Left lung (tissue), 10 donors: ENCODE measurements around the gene PTPRN2. TPM values are rescaled to one million over a fixed set of nuclear protein-coding genes. Genes with fewer than 3 reads are reported as not detected.

Experiments
- ATAC-seq: fragments of 200-7000 bp; cut with Tn5 transposase; one replicate; pipeline ENCODE4 v1.9.1; 2020; ENCODE audit warnings: moderate library complexity
- DNase-seq, 4 donors: peaks; one replicate each; pipeline ENCODE4 v3.0.0-alpha.2; 2013 to 2020
- H3K27ac ChIP-seq, 2 donors: fragments of 200-600 bp; sonication (generic) in 1 of 2; one replicate each; pipeline versions ENCODE4 v1.5.0 to v1.8.0; 2020 to 2021
- H3K27me3 ChIP-seq, 2 donors: fragments of 200-600 bp; sonication (generic) in 1 of 2; one replicate each; pipeline versions ENCODE4 v1.5.0 to v1.8.0; 2020 to 2021
- H3K36me3 ChIP-seq, 2 donors: fragments of 200-600 bp; sonication (generic) in 1 of 2; one replicate each; pipeline versions ENCODE4 v1.5.0 to v1.8.0; 2020 to 2021
- H3K4me1 ChIP-seq, 2 donors: fragments of 200-600 bp; one replicate each; pipeline ENCODE4 v1.8.0; 2021
- H3K4me3 ChIP-seq, 2 donors: fragments of 200-600 bp; sonication (generic) in 1 of 2; one replicate each; pipeline versions ENCODE4 v1.5.0 to v1.8.0; 2020 to 2021; ENCODE audit warnings: mild to moderate bottlenecking in 1 of 2
- H3K9me3 ChIP-seq, 2 donors: fragments of 200-600 bp; sonication (generic) in 1 of 2; one replicate each; pipeline versions ENCODE4 v1.5.0 to v1.8.0; 2020 to 2021
- CTCF ChIP-seq, 2 donors: fragments of 200-600 bp; sonication (generic) in 1 of 2; IDR thresholded peaks; one replicate each; pipeline versions ENCODE4 v1.5.0 to v1.8.0; 2021; ENCODE audit warnings: antibody characterized with exemption in 2 of 2
- intact Hi-C, 2 donors: fragments of 100-400 bp; cut with DNase I; formaldehyde crosslinking; loops; one replicate each; pipeline versions ENCODE4 v1.11.2 to v1.14.2; 2022
- polyA plus RNA-seq, 6 donors: library from polyadenylated mRNA; unstranded; fragments of 120-200 nt; gene quantifications; one replicate each; pipeline ENCODE4 v1.2.1, GENCODE V29; 2013; ENCODE audit not compliant: insufficient read length in 6 of 6
- total RNA-seq, 2 donors: library from RNA; stranded (reverse); fragmentation: NEBNext Ultra II Directional; extraction: Animal tissue kit (Norgen Biotek cat#: 25700); gene quantifications; one replicate each; pipeline ENCODE4 v1.2.1, GENCODE V29; 2021
- donor health status: DM: no; HTN: yes; CAD: no.
- donor health status: DM: no; HTN: no; CAD: no.

The PTPRN2 gene
- total and polyA plus RNA-seq, 8 donors, result 4.0 to 7.8 (median 6.8) TPM

GRCh38 chr7:158445421-158446175 is 142.0 kb downstream of the PTPRN2 start:
- ATAC-seq, result no peak
- no peaks in the 10 kb centered on the region for H3K4me1 ChIP-seq
- H3K4me3 ChIP-seq, result no peak overlapping the region
- TF ChIP-seq CTCF (IDR thresholded peaks at IDR 0.05), result no peak
- H3K27ac ChIP-seq, result no peak overlapping the region
- no peaks in the 10 kb centered on the region for H3K9me3 ChIP-seq
- DNase-seq, result no peak
- H3K27me3 ChIP-seq, result peaks cover 0 to 16% of the 10 kb centered on the region in 2 donors
- intact Hi-C loops, result no loop called here
- H3K36me3 ChIP-seq, result no peaks in the 10 kb centered on the region

- no peak for TF ChIP-seq CTCF (IDR thresholded peaks at IDR 0.05)
- DNase-seq (no peak), ATAC-seq (no peak)
- no peaks in the 10 kb centered on the region for H3K9me3 ChIP-seq
- intact Hi-C loops, result no loop called here
- H3K36me3 ChIP-seq, result no peaks in the 10 kb centered on the region
- no peaks in the 10 kb centered on the region for H3K4me1 ChIP-seq
- H3K4me3 ChIP-seq, result no peak overlapping the region
- peaks cover 0 to 8% of the 10 kb centered on the region in 2 donors for H3K27me3 ChIP-seq
- no peak overlapping the region for H3K27ac ChIP-seq
Observed at GRCh38 chr7:158444501-158445420, 142.9 kb downstream of the PTPRN2 start.

- intact Hi-C loops, result no loop called here
- no peak for TF ChIP-seq CTCF (IDR thresholded peaks at IDR 0.05)
- H3K27ac ChIP-seq, result no peak overlapping the region
- no peak overlapping the region for H3K4me3 ChIP-seq
- H3K27me3 ChIP-seq, result peaks cover 0 to 13% of the 10 kb centered on the region in 2 donors
- ATAC-seq, result no peak
- no peaks in the 10 kb centered on the region for H3K36me3 ChIP-seq
- no peak for DNase-seq
- H3K9me3 ChIP-seq, result no peaks in the 10 kb centered on the region
- H3K4me1 ChIP-seq, result no peaks in the 10 kb centered on the region
Observed at GRCh38 chr7:158443688-158444483, 143.7 kb downstream of the PTPRN2 start.

DNA sequence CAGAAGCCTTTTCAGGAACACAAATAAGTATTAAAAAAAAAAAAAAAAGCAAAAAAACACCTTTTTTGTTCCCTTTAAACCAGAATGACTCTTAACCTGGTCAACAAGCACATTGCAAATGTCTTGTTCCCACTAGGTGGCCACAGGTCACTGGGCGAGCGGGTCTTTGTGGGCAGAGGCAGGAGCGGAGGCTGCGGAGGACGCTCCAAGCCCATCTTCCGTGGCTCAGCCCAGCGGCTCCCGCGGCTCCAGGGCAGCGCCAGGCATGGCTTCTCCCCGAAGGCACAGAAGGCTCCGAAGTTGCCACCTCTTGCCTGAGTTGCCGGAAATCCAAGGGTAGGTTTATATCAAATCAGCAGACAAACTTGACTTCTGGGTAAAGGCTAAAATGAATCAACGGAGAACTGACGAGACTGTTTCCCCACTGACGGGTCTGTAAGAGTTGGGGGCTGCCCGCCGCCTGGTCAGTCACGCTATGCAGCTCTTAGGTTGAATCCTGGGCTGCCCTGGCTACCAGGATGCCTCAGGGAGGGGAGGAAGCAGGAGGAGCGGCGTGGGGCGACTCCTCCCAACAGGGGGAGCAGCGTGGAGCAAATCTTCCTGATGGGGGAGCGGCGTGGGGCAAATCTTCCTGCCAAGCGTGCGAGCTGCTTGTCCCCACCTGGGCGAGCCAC is 144.5 kb downstream of the PTPRN2 start:
- Histone ChIP-seq H3K4me1 (no peaks in the 10 kb centered on the region), H3K27me3 (peaks cover 0 to 20% of the 10 kb centered on the region in 2 donors), H3K4me3 (no peak overlapping the region), H3K9me3 (no peaks in the 10 kb centered on the region), H3K36me3 (no peaks in the 10 kb centered on the region), H3K27ac (no peak overlapping the region)
- no peak for DNase-seq
- ATAC-seq, result no peak
- no peak for TF ChIP-seq CTCF (IDR thresholded peaks at IDR 0.05)
- intact Hi-C loops, result no loop called here
